Measurements from ENCODE around the gene MYOZ2. TPM values are rescaled to one million over a fixed set of nuclear protein-coding genes. Genes with fewer than 3 reads are reported as not detected.

Gene MYOZ2
- total RNA-seq (2012; rRNA removed): 0.51 and 1.1 TPM in 2 replicates

- peak within 1 kb of the TSS; percentile 31 for H3K4me2 ChIP-seq (ENCODE audit: low read length)
- peaks cover 70% of the 10 kb centered on the region for H3K4me1 ChIP-seq (ENCODE audit: control insufficient read depth, insufficient read depth, low read length)
- H3K4me3 ChIP-seq (ENCODE audit: low read length): no peak within 1 kb of the TSS
- no peaks in the 10 kb centered on the region for H3K27me3 ChIP-seq (ENCODE audit: control insufficient read depth, insufficient read depth, low read length)
- peak within 1 kb of the TSS; percentile 9 for H3K9ac ChIP-seq (ENCODE audit: low read depth, low read length)
- H3K36me3 ChIP-seq (ENCODE audit: insufficient read depth, low read length): no peaks in the 10 kb centered on the region
- H3K9me3 ChIP-seq (replicated peaks; ENCODE audit: low read length): no peaks in the 10 kb centered on the region
Observed at GRCh38 chr4:119135721-119136121, at the start of gene MYOZ2. MYOZ2 (plus strand) TSS chr4:119135832; CDS start chr4:119136526, 694 bp downstream.

DNA sequence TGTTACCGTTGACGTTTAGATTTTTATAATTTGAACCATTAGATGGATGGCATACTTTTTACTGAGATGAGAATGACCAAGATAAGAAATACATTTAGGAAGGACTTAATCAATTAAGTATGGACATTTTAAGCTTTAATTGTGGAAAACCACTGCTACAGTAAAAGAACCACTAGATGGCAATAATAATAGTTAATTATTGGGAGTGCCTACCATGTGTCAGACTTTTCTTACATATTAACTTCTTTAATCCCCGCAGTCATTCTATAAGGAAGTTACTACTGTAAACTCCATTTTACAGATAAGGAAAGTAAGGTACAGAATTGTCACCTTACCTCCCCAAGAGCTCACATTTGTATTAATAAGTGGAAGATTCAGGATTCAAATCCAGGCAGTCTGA, 48.5 kb upstream of the MYOZ2 start:
- no peaks in the 10 kb centered on the region for H3K27me3 ChIP-seq (ENCODE audit: control insufficient read depth, insufficient read depth, low read length)
- no peaks in the 10 kb centered on the region for H3K4me1 ChIP-seq (ENCODE audit: control insufficient read depth, insufficient read depth, low read length)
- H3K36me3 ChIP-seq (ENCODE audit: insufficient read depth, low read length): no peaks in the 10 kb centered on the region
- no peak overlapping the region for H3K9ac ChIP-seq (ENCODE audit: low read depth, low read length)
- H3K4me2 ChIP-seq (ENCODE audit: low read length): no peak overlapping the region
- H3K9me3 ChIP-seq (replicated peaks; ENCODE audit: low read length): no peaks in the 10 kb centered on the region
- H3K4me3 ChIP-seq (ENCODE audit: low read length): no peak overlapping the region

- Histone ChIP-seq H3K4me2 (ENCODE audit: low read length) (no peak overlapping the region), H3K36me3 (ENCODE audit: insufficient read depth, low read length) (no peaks in the 10 kb centered on the region), H3K9ac (ENCODE audit: low read depth, low read length) (no peak overlapping the region), H3K9me3 (replicated peaks; ENCODE audit: low read length) (no peaks in the 10 kb centered on the region), H3K27me3 (ENCODE audit: control insufficient read depth, insufficient read depth, low read length) (no peaks in the 10 kb centered on the region), H3K4me1 (ENCODE audit: control insufficient read depth, insufficient read depth, low read length) (no peaks in the 10 kb centered on the region), H3K4me3 (ENCODE audit: low read length) (no peak overlapping the region)
Observed at GRCh38 chr4:119087656-119088055, 48.0 kb upstream of the MYOZ2 start.

DNA sequence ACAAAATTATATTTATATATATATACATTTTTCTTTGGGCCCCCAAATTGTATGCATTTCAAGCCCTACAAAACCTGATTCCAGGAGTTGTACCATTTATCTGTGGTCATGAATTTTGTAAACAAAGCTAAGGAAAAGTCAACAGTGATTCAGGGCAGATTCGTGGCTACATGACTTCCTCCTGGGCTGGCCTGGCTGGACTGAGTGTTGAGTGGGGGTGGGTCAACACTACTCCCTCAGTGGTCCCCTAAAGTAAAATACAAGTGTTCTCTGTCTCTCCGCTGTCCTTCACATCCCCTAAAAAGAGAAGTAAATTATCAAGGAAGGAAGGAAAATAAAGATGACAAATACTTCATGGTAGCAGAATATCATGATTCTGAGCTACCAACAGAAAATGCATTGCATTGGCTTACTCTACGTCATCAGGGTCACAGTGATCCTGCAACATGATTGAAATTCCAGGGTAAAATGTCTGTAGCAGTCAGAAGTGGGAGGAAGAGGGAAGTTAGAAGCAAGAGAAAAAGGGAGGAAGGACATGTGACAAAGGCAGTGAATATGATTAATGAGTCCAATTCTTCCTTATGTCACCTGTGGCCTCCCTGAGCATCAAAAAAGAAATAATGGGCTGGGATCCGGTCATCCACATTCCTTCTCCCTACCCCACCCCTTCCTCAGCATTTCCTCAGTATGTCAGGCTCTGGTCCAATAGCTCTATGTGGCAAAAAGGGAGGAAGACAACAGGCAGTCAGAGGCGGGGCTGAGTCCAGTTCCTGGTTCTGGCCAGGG, 42.4 kb upstream of the MYOZ2 start:
- peaks cover 6% of the 10 kb centered on the region for H3K4me1 ChIP-seq (ENCODE audit: control insufficient read depth, insufficient read depth, low read length)
- no peak overlapping the region for H3K9ac ChIP-seq (ENCODE audit: low read depth, low read length)
- no peaks in the 10 kb centered on the region for H3K9me3 ChIP-seq (replicated peaks; ENCODE audit: low read length)
- H3K36me3 ChIP-seq (ENCODE audit: insufficient read depth, low read length): no peaks in the 10 kb centered on the region
- H3K27me3 ChIP-seq (ENCODE audit: control insufficient read depth, insufficient read depth, low read length): no peaks in the 10 kb centered on the region
- peak overlapping the region; percentile 46 for H3K4me2 ChIP-seq (ENCODE audit: low read length)
- no peak overlapping the region for H3K4me3 ChIP-seq (ENCODE audit: low read length)

DNA sequence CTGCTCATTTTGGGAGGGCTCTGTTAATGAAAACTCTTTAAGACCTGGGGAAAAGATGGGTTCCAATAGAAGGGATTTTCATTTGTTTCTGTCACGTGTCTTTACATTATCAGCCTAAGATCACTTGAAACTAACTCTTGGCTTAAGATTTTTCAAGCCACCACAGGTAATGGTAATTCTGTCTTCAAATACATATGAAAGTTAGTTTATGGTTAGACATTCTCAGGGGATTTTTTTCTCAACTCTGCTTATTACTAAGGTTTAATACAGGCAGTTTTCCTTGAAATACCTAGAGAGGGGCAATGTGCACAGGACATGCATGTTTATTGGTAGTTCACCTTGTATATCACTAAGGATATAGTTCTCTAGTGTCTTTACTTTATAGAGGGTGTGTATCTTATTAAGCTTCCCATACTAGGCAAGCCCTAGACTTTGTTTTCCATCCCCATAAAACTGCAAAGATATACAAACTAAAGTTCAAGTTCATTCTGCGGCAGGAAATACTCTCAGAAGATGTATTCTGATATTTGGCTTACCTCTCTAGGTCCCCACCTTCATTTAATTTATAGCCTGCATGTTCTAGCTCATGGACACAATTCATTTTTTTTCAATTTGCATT, 38.2 kb upstream of the MYOZ2 start:
- Histone ChIP-seq H3K4me2 (ENCODE audit: low read length) (no peak overlapping the region), H3K36me3 (ENCODE audit: insufficient read depth, low read length) (no peaks in the 10 kb centered on the region), H3K9ac (ENCODE audit: low read depth, low read length) (no peak overlapping the region), H3K4me3 (ENCODE audit: low read length) (no peak overlapping the region), H3K27me3 (ENCODE audit: control insufficient read depth, insufficient read depth, low read length) (no peaks in the 10 kb centered on the region), H3K9me3 (replicated peaks; ENCODE audit: low read length) (no peaks in the 10 kb centered on the region), H3K4me1 (ENCODE audit: control insufficient read depth, insufficient read depth, low read length) (peaks cover 22% of the 10 kb centered on the region)

DNA sequence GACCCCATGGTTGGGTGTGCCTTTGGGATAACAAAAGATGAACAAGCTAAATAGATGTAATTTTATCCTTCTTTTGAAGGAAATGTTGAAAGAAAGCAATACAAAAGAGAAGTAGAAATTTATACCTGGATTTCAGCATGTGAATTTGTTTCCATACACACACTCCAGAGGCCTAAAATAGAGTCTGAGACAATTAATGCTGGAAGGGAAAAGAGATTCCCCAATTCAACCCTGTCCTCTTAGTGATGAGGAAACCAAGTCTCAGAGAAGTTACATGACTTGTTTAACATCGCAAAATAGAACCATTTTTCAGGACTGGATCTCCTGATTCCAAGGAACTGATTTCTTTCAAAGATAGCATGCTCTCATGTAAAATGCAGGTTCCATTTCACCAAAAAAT, 37.3 kb upstream of the MYOZ2 start:
- Histone ChIP-seq H3K4me3 (ENCODE audit: low read length) (no peak overlapping the region), H3K36me3 (ENCODE audit: insufficient read depth, low read length) (no peaks in the 10 kb centered on the region), H3K9ac (ENCODE audit: low read depth, low read length) (no peak overlapping the region), H3K27me3 (ENCODE audit: control insufficient read depth, insufficient read depth, low read length) (no peaks in the 10 kb centered on the region), H3K9me3 (replicated peaks; ENCODE audit: low read length) (no peaks in the 10 kb centered on the region), H3K4me2 (ENCODE audit: low read length) (no peak overlapping the region), H3K4me1 (ENCODE audit: control insufficient read depth, insufficient read depth, low read length) (peaks cover 26% of the 10 kb centered on the region)

GRCh38 chr4:119099227-119099810, 36.3 kb upstream of the MYOZ2 start:
- Histone ChIP-seq H3K36me3 (ENCODE audit: insufficient read depth, low read length) (no peaks in the 10 kb centered on the region), H3K9me3 (replicated peaks; ENCODE audit: low read length) (no peaks in the 10 kb centered on the region), H3K4me1 (ENCODE audit: control insufficient read depth, insufficient read depth, low read length) (peaks cover 32% of the 10 kb centered on the region), H3K4me2 (ENCODE audit: low read length) (peak overlapping the region; percentile 28), H3K9ac (ENCODE audit: low read depth, low read length) (peak overlapping the region; percentile 1), H3K4me3 (ENCODE audit: low read length) (no peak overlapping the region), H3K27me3 (ENCODE audit: control insufficient read depth, insufficient read depth, low read length) (no peaks in the 10 kb centered on the region)

- no peaks in the 10 kb centered on the region for H3K9me3 ChIP-seq (replicated peaks; ENCODE audit: low read length)
- no peak overlapping the region for H3K4me2 ChIP-seq (ENCODE audit: low read length)
- H3K9ac ChIP-seq (ENCODE audit: low read depth, low read length): no peak overlapping the region
- H3K4me3 ChIP-seq (ENCODE audit: low read length): no peak overlapping the region
- H3K4me1 ChIP-seq (ENCODE audit: control insufficient read depth, insufficient read depth, low read length): peaks cover 45% of the 10 kb centered on the region
- no peaks in the 10 kb centered on the region for H3K27me3 ChIP-seq (ENCODE audit: control insufficient read depth, insufficient read depth, low read length)
- no peaks in the 10 kb centered on the region for H3K36me3 ChIP-seq (ENCODE audit: insufficient read depth, low read length)
Observed at GRCh38 chr4:119100655-119101054, 35.0 kb upstream of the MYOZ2 start.

DNA sequence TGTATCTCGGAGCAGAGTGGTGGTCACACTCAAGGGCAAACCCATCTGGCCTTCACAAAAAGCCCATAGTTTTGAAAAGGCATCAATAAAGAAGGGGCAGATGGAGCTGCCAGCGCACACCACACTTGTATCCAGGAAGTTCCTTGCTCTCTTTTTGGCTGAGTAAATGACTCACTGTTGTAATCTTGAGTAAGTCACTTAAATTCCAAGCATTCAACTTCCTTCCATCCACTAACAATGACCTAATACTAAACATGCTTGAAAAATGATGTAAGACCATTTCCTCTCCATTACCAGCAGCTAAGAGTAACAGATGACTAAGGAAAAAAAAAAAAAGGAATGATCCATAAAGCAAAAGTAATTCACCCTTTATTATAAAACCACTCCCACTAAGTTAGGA, 32.4 kb upstream of the MYOZ2 start:
- Histone ChIP-seq H3K4me1 (ENCODE audit: control insufficient read depth, insufficient read depth, low read length) (peaks cover 57% of the 10 kb centered on the region), H3K36me3 (ENCODE audit: insufficient read depth, low read length) (no peaks in the 10 kb centered on the region), H3K4me3 (ENCODE audit: low read length) (peak overlapping the region; percentile 31), H3K9ac (ENCODE audit: low read depth, low read length) (peak overlapping the region; percentile 57), H3K27me3 (ENCODE audit: control insufficient read depth, insufficient read depth, low read length) (no peaks in the 10 kb centered on the region), H3K4me2 (ENCODE audit: low read length) (peak overlapping the region; percentile 51), H3K9me3 (replicated peaks; ENCODE audit: low read length) (no peaks in the 10 kb centered on the region)

DNA sequence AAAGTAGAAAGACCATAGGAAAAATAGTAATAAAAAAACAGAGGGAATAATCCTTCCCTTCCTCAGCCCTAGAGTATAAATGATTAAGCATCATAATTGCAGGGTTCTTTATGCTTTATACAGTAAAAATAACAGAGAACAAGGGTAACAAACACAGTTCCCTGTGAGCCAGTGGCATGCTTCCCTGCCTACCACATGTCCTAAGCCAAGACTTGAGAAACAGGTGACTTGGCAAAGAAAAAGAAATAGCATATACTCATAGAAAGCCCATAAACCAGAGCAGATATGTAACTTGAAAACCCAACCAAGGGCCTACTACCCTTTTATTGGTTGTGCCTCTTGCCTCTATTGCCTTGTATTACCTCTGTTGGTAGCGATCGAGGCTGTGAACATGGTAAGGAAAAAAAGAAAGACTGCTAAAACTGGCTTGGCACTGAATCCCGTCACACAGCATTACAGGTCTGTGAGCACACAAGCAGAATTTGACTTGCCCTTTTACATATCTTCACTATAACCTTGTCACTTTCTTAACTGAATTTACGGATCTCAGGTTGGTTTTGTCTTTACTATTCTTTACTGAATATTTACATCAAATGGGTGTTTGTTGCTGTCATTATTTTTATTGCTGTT, 30.9 kb upstream of the MYOZ2 start:
- Histone ChIP-seq H3K36me3 (ENCODE audit: insufficient read depth, low read length) (no peaks in the 10 kb centered on the region), H3K4me1 (ENCODE audit: control insufficient read depth, insufficient read depth, low read length) (peaks cover 46% of the 10 kb centered on the region), H3K9ac (ENCODE audit: low read depth, low read length) (no peak overlapping the region), H3K27me3 (ENCODE audit: control insufficient read depth, insufficient read depth, low read length) (no peaks in the 10 kb centered on the region), H3K9me3 (replicated peaks; ENCODE audit: low read length) (no peaks in the 10 kb centered on the region), H3K4me2 (ENCODE audit: low read length) (no peak overlapping the region), H3K4me3 (ENCODE audit: low read length) (no peak overlapping the region)

DNA sequence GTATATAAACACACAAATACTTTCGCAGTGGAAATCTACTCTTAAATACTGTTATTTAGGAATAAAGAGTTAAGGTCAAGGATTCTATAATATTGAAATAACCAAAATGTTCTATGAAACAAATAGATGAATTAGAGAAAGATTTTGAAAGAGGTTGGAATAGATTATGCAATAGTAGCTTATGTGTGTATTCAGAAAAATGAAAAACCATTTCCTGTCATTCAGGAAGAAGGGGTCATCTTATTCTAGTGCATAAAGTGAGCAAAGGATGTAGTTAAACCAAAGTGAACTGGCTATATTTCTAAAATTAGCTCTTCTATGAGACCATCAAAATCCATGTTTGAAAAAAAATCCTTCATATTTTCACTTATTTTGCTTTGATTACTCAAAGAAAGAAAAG, 30.0 kb upstream of the MYOZ2 start:
- no peak overlapping the region for H3K4me3 ChIP-seq (ENCODE audit: low read length)

More for the DNA sequence above, 30.0 kb upstream of the MYOZ2 start:
- Histone ChIP-seq H3K4me2 (ENCODE audit: low read length) (no peak overlapping the region), H3K36me3 (ENCODE audit: insufficient read depth, low read length) (no peaks in the 10 kb centered on the region), H3K4me1 (ENCODE audit: control insufficient read depth, insufficient read depth, low read length) (peaks cover 44% of the 10 kb centered on the region), H3K27me3 (ENCODE audit: control insufficient read depth, insufficient read depth, low read length) (no peaks in the 10 kb centered on the region), H3K9ac (ENCODE audit: low read depth, low read length) (no peak overlapping the region), H3K9me3 (replicated peaks; ENCODE audit: low read length) (no peaks in the 10 kb centered on the region)
